Measurements from ENCODE around the gene YIPF3. TPM values are rescaled to one million over a fixed set of nuclear protein-coding genes. Genes with fewer than 3 reads are reported as not detected.

YIPF3 gene
- total and polyA plus RNA-seq, 10 of the 15 experiments (the other 5 are each of a cell fraction or from before 2014, with no cell fraction given) = 20.5 to 88.8 (median 44.7) TPM

GRCh38 chr6:43489277-43490072 is 27.3 kb downstream of the YIPF3 start:
- Histone ChIP-seq H2AFZ (ENCODE audit: control insufficient read depth, low read depth, low read length) (no peak overlapping the region), H4K20me1 (ENCODE audit: control insufficient read depth, insufficient read depth) (no peaks in the 10 kb centered on the region), H3K4me1 (ENCODE audit: control insufficient read depth, insufficient read depth, low read length) (no peaks in the 10 kb centered on the region; the same call in 1 of the 2 replicates), H3K27me3 (replicated peaks in 1 of 2; ENCODE audit: control insufficient read depth in 2 of 2, insufficient read depth in 2 of 2, low read length in 1 of 2) (no peaks in the 10 kb centered on the region), H3K9ac (ENCODE audit: control insufficient read depth, insufficient read depth, low read length) (no peak overlapping the region), H3K4me3 (no peak overlapping the region), H3K79me2 (ENCODE audit: control insufficient read depth, insufficient read depth, low read length) (no peaks in the 10 kb centered on the region), H3K27ac (ENCODE audit: control insufficient read depth, insufficient read depth) (no peak overlapping the region), H3K4me2 (ENCODE audit: control insufficient read depth, insufficient read depth) (no peak overlapping the region), H3K9me3 (replicated peaks; ENCODE audit: control insufficient read depth, insufficient read depth, low read length) (no peaks in the 10 kb centered on the region), H3K36me3 (ENCODE audit: control insufficient read depth in 2 of 2, insufficient read depth in 2 of 2, low read length in 1 of 2) (no peaks in the 10 kb centered on the region)
- ChIA-PET RAD21 (ENCODE audit: unreplicated experiment) (no interaction called here), SMC1A (ENCODE audit: uncharacterized antibody, unreplicated experiment) (interaction anchor here (0.5 to 1.5 kb wide), 3 partner anchors 9 to 125 kb away, joined by 3 read pairs; no protein-coding TSS in a partner anchor), POLR2A (interaction anchor here (0.7 kb wide), 1 partner anchor 11 kb away, joined by 3 read pairs; no protein-coding TSS in a partner anchor), CTCF (interaction anchor here (1.0 kb wide), 1 partner anchor 16 kb away, joined by 5 read pairs; no protein-coding TSS in a partner anchor)
- intact Hi-C loops (cut with micrococcal nuclease; ENCODE audit: unreplicated experiment) = no loop called here
- no peak for DNase-seq (ENCODE audit: low read depth, low spot score)
- no peak for FAIRE-seq
- in situ Hi-C loops (cut with MboI) = no loop called here
- ATAC-seq = no peak
- no TSS peak for BruUV-seq (replicated peaks)
- WGBS (ENCODE audit: insufficient coverage, insufficient replicate concordance, low lambda C conversion rate, missing lambda C conversion rate) = 90% methylated on average over 12 of the region's 12 CpGs
- no peak for TF ChIP-seq CBFB (IDR thresholded peaks at IDR 0.05; ENCODE audit: low read depth)
- TF ChIP-seq CHD1 (IDR thresholded peaks at IDR 0.05; ENCODE audit: low read depth, low read length) = no peak
- TF ChIP-seq TAF1 (IDR thresholded peaks at IDR 0.05; ENCODE audit: borderline replicate concordance, low read depth, low read length) = no peak
- no peak for TF ChIP-seq FOXM1 (IDR thresholded peaks at IDR 0.05; ENCODE audit: low read depth, low read length)
- TF ChIP-seq NFYB (IDR thresholded peaks at IDR 0.05; ENCODE audit: insufficient read depth, low read depth, low read length) = no peak
- no peak for TF ChIP-seq REST (IDR thresholded peaks at IDR 0.05; ENCODE audit: low read depth, low read length)
- no peak for TF ChIP-seq BCL3 (IDR thresholded peaks at IDR 0.05; ENCODE audit: borderline replicate concordance, insufficient read depth, low read depth, low read length, poor library complexity, severe bottlenecking)
- TF ChIP-seq TCF7 (IDR thresholded peaks at IDR 0.05; ENCODE audit: borderline replicate concordance) = no peak
- TF ChIP-seq LARP7 (IDR thresholded peaks at IDR 0.05) = no peak
- no peak for TF ChIP-seq ZBTB11 (CRISPR knock-in tag; IDR thresholded peaks at IDR 0.05)
- TF ChIP-seq POLR2AphosphoS5 (IDR thresholded peaks at IDR 0.05; ENCODE audit: low read length) = no peak
- no peak for TF ChIP-seq GATAD2B (conservative IDR thresholded peaks at IDR 0.05; ENCODE audit: low read depth)
- TF ChIP-seq ESRRA (IDR thresholded peaks at IDR 0.05; ENCODE audit: low read length) = no peak
- TF ChIP-seq NFIC (IDR thresholded peaks at IDR 0.05; ENCODE audit: low read depth, low read length) = no peak

All from GM12878 (cell line).